CD4-positive, alpha-beta T cell treated with Interleukin-6 at 100 ng/mL for 8 hours (primary cell): ENCODE data around the gene IFT172.

Experiments used
- DNase-seq: peaks from one replicate; pipeline ENCODE4 v3.0.0-alpha.2; 2020; ENCODE audit warnings: mixed read lengths, low spot score

The IFT172 gene

DNA sequence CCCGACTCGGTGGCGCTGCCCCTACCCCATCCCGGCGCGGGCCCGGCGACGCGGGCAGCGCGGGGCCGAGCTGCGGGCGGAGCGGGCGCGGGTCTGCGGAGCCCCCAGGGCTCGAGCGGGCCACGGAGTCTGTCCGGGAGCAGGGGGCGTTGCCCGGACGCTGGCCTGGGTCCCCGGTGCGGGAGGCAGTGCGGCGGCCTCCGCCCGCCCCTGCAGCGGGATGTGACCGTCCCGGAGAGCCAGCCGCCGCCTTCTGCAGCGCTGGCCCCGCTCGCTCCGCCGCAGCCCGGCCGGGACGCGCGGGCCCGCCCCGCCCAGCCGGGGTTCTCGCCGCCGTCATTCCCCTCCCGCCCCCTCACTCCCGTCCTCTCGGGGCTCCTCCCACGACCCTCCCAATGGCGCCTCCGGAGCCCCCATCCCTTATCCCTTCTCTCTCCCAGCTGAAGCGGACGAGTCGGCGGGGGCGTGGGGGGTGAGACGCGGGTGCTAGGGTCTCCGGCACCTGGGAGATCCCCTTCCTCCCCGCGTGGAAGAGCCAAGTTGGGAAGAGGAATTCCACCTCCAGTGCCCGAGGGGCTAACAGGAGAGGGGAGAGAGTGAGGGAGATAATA lies 5.5 kb upstream of the IFT172 start, which contains the start of gene FNDC4:
Gene FNDC4 (minus strand): TSS at position 257 of the 611 bp plus-strand sequence. CDS start 521 bp downstream, outside the sequence.
- no peak for DNase-seq

DNA sequence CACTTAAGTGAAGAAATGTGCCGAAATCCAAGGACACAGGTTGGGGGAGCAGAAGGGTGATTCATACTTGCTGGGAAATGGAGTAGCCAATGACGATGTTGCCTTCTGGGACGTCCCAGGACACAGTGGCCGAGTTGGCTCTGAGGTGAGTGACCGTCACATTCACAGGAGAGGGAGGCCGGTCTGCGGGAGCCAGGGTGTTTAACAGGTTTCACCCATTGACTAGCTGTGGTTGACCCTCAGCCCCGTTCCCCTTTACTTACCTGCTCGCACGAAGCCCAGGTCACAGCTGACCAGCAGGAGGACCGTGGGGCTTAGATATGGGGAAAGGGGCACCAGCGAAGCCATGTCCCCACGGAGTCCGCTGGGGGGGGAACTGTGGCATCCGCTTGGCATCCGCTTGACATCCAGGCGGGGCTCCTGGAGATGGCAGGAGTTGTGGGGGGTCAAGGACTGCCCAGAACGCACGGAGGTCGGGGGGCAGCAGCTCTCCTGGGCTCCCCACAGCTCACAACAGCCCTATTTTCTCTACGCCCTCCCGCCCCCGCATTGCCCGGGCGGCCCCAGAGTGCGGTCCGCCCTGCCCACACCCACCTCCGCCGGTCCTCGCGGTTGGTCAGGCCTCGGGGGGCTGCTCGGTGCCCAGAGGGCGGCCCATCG lies 4.9 kb upstream of the IFT172 start:
- no peak for DNase-seq

DNA sequence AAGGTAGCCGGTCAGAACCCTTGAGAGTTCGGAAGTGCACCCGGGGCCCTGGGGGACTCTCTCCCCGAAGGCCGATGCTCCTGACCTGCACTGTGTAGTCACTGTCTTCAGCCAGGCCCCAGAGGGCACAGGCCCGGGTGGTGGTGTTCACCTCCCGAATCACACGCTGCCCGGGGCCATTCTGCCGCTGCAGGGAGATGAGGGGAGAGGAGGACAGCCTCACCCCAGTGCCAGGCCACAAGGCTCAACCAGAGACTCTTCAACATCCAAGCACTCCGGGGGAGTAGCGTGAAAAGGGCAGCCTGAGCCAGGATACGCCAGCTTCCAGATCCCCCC lies 4.4 kb upstream of the IFT172 start:
- DNase-seq, result no peak

DNA sequence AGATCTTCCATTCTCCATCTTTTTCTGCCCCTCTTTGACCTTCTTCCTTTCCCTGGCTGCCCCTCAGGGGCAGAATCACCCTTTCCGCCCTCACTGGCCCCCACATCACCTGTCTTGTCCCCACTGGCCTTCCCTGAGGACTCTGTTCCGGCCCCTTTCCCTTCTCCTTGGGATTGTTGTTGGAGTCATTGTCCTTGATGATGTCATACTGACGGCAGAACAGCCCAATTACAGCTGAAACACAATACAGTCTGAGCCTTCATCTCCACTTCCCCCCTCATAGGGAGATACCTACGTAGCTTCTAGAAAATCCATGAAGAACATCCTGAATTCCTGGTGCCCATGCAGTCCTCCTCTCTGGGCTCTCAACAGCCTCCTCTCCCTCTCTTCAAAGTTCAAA lies 3.0 kb upstream of the IFT172 start:
- no peak for DNase-seq

DNA sequence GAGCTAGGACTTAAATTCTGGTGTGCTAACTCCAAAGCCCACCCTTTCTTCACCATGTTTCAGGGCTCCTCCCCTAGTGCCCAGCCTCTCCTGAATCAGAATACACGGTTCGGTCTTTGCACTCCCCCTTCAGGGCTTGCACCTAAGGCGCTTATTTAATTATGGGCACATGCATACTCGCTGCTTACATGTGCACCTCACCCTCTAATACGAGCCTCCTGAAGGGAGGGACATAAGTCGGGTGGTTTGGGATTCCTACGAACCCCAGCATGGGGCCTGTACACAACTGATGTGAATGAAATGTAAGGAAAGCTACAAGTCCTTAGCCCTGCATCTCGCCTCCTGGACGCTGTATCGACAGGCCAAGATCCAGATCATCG lies 435 bp downstream of the IFT172 start:
- DNase-seq, result no peak

DNA sequence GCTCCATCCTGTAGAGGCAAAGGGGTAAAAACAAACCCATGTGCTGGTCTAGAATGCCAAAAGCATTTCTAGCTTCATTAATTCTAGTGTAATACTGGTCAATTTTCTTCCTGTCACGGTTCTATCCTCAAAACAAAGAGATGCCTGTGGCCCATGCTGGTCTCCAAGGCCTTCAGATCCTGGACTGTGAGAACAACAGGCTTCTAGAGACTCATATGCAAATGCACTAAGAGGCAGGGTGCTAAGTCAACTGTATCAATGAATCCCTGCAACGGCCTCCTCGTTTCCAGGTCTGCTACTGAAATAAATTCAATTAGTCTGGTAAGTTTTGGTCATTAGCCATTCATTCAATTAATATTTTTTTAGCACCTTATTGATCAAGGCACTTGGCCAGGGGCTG lies 4.0 kb downstream of the IFT172 start:
- DNase-seq, result no peak

DNA sequence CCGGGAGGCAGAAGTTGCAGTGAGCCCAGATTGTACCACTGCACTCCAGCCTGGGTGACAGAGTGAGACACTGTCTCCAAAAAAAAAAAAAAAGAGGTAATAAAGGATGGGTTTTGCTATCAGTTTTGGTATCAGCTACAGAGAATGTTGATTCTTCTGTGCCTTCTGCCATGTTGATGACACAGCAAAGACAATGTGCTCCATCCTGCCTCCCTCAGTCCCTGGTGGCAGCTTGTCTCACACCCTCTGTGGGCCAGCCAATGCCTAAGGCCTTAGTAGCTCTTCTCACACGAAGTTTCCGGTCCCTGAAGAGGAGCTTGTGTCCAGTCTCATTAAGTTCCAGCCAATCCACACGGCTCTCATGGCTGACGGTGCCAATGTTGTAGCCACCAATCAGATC lies 17.6 kb downstream of the IFT172 start:
- no peak for DNase-seq

DNA sequence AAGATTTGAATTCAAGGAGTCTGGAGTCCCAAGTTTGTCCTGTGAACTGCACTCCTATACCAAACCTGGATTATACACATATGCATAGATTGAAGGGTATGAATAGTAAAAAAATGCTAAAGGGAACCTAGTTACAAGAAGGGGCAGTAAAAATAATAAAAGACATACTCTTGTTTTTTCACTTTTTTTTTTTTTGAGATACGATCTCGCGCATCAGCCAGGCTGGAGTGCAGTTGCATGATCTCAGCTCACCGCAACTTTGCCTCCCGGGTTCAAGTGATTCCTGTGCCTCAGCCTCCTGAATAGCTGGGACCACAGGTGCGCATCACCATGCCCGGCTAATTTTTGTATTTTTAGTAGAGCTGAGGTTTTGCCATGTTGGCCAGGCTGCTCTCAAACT lies 25.1 kb downstream of the IFT172 start:
- no peak for DNase-seq

DNA sequence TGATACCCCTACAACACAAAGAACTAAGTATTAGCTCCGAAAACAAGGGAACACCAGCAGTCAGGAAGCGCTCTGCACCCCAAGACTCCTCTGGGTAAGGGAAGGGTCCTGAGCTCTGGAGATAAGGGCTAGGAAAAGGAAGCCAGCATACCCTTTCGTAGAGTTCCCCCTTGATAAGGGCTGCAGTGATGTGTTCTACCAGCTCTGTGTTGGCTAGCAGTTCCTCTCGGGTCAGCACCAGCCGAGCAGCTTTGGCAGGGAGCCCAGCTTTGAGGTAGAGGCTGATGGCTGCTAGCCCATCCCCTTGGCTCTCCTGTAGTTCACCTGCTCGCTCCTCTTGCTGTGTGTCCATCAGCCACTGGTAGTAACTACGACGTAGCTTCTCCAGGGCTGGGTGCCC lies 28.4 kb downstream of the IFT172 start:
- no peak for DNase-seq

DNA sequence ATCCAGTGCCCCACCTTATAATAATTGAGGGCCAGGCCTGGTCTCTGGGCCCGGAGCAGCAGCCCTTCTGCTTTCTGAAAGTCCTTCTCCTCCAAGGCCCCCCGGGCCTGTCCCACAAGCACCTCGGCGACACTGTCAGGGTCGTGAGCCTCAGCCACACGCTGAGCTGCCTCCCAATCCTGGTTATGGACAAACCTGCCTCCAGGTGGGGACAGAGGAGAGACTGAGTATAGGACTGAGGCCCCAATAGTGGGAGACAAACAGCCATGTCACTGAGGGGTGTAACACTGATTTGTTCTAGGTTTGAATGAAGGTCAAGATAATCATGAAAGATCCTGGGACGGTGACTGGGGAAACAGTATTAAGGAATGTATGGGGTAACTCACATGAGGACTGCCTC lies 35.6 kb downstream of the IFT172 start:
- DNase-seq, result no peak

DNA sequence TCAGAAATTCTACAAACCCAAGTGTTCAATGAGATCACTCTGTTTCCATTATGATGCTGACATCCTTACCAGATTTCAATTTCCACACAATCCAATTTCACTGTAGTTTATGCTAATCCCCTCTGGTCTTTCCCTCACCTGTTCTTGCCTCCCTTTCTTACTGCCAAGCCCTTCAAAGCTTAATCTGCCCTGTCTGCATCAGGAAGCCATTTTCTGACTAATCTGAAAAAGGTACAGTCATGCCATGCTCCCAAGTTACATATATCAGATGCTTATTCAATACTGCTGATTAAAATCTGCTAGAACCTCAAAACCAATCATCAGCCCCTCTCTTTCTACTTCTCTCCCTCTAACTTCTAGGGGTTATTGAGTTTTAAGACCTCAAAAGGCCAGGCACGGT lies 38.4 kb downstream of the IFT172 start:
- DNase-seq, result no peak

DNA sequence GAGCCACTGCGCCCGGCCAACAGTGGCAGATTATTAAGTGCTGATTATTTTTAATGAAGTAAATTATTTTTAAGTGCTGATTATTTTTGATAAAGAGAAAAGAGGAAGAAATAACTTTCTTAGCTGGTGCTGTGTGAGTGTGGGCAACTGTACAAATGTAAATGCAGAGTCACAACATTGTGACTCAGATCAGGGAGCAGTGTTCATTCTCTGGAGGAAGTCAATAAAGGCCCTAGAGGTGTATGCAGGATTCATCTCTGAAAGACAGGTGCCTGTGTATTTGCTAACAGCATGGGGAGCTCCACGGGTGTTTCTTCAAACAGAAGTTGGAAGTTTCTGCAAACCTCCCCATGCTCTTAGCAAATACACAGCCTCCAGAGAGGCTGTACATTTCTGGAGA lies 41.2 kb downstream of the IFT172 start:
- DNase-seq, result no peak

DNA sequence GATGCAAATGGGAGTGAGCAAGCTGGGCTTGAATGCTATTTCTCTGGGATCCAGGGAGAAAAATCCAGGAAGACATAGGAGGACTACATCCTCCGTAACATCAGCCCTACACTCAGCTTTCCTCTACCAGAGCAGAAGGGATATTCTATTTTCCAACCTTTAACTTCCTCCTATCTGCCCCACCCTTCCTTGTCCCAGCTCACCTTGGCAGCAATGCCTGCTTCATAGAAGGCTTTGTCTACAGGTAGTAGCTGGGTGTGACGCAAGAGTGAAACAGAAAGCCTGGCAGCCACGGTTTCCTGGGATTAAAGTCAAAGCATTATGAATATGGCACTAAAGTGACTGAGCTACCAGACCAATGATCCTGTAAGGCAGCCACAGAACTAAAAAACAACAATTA lies 43.5 kb downstream of the IFT172 start:
- no peak for DNase-seq

DNA sequence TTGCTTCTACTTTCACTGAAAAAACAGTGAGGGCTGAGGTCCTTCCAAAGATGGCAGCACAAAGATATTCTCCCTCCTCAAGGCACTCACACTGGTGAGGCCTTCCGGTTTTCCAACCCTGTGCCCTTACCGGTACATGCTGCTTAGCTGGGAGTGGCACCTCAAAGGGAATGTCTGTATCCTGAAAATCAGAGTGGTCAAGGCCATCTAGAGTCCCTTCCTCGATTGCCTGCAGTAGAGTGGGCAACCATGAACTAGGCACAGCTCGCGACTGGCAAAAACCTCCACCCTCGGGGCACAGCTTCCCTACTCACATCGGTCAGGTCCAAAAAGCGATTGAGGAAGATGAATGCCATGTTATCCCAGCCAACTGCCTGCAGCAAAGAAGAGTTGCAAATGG lies 43.9 kb downstream of the IFT172 start:
- no peak for DNase-seq

DNA sequence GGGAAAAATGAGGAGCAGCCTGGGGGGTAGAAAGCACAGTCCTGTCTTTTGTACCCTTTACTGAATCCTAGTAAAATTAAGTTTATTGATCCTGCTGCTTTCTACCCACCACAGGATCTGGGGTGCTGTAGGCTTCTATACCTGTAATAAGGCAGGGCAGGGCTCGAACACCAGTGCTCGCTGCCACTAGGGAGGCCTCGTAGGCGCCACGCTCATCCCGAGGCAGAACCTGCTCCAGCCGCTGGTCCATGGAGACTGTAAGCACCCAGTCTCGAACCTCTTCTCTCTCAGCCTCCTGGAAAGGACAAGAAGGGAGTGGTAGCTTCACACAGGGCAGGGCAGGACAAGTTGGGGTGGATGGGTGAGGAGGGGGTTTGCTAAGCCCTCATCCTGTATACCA lies 44.4 kb downstream of the IFT172 start:
- DNase-seq, result no peak

DNA sequence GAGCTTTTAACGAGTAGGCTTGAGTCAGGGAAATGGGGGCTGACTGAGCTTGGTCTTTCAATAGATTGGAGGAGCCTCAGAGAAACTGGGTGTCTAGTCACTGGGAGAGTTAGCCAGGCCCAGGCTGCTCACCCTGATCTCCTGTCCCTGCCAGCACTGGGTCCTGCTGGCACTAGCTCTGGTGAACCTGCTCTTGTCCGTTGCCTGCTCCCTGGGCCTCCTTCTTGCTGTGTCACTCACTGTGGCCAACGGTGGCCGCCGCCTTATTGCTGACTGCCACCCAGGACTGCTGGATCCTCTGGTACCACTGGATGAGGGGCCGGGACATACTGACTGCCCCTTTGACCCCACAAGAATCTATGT lies 46.6 kb downstream of the IFT172 start:
- DNase-seq, result no peak

DNA sequence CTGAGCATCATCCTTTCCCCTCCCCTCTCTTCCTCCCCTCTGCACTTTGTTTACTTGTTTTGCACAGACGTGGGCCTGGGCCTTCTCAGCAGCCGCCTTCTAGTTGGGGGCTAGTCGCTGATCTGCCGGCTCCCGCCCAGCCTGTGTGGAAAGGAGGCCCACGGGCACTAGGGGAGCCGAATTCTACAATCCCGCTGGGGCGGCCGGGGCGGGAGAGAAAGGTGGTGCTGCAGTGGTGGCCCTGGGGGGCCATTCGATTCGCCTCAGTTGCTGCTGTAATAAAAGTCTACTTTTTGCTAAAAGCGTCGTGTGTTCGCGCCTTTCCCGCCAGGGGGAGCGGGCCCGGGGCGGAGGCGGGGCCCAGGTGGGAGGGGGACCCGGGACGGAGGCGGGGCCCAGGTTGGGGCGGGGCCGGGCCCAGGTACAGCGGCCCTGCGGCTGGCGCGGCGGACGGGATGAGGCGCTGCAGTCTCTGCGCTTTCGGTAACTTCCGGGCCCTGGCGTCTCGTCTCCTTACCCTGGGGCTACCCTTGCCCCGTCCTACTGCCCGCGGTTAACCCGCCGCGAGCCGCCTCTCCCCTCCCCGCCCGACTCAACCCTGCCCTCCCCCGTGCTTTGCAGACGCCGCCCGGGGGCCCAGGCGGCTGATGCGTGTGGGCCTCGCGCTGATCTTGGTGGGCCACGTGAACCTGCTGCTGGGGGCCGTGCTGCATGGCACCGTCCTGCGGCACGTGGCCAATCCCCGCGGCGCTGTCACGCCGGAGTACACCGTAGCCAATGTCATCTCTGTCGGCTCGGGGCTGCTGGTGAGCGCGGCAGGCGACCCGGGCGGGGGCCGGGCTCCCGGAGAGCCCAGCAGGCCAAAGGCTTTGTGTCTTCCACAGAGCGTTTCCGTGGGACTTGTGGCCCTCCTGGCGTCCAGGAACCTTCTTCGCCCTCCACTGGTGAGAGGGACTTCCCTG lies 47.3 kb downstream of the IFT172 start, which contains the start of gene KRTCAP3:
Gene KRTCAP3 (plus strand): TSS at position 424 of the 962 bp plus-strand sequence. CDS start 32 bp downstream, at position 456.
- DNase-seq, result peak; percentile 55

DNA sequence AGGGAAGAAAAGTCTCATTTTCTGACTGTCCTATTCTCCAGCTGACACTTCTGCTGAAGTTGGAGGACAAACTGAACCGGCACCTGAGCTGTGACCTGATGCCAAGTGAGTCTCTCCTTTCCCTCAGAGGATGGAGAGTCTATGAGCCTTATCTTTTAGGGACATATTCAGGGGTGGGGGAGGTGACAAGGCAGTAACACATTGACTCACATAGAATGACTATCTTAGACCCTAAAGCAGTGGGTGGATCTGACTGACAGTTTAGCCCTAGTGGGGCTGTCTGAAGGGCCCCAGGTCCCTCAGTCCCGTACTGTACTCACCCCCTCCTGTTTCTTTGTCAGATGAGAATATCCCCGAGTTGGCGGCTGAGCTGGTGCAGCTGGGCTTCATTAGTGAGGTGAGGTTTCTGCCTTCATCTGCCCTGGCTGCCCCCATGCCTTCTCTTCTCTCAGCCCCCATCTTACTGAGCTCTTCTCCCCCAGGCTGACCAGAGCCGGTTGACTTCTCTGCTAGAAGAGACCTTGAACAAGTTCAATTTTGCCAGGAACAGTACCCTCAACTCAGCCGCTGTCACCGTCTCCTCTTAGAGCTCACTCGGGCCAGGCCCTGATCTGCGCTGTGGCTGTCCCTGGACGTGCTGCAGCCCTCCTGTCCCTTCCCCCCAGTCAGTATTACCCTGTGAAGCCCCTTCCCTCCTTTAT lies 48.2 kb downstream of the IFT172 start:
- no peak for DNase-seq

DNA sequence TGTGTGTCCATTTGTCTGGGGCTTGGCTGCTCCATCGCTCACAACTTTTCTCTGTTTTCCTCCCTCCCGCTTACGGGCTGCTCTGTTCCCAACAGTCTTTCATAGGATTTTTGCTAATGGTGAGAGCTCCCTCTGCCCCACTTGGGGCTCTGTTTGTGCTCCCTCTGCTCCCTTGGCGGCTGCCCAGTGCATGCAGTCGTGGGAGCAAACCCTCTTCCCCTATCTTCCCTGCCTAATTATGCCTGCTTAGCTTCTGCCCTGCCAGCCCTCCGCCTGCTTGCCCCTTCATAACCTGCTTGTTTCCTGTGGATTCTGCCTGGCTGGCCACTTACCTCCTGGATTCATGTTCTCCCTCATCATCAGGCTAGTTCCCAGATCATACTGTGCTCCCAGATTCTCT lies 53.9 kb downstream of the IFT172 start:
- DNase-seq, result no peak

DNA sequence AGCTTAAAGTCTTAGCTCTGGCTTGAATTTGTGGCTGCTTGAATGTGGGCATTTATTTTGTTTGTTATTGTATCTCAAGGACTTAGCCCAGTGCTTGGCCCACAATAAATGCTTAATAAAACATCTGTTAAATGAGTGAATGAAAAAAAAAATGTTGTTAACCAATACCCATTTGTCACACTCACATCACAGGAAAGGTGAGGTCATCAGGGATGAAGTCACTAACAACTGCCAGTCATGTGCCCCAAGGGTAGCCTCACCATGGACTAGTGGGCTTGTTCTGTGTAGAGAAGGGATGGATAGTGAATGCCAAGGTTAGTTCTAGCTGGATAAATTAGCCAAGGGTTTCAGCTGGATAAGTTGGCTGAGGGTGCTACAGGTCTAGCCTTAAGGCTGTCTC lies 58.1 kb downstream of the IFT172 start:
- DNase-seq, result no peak

DNA sequence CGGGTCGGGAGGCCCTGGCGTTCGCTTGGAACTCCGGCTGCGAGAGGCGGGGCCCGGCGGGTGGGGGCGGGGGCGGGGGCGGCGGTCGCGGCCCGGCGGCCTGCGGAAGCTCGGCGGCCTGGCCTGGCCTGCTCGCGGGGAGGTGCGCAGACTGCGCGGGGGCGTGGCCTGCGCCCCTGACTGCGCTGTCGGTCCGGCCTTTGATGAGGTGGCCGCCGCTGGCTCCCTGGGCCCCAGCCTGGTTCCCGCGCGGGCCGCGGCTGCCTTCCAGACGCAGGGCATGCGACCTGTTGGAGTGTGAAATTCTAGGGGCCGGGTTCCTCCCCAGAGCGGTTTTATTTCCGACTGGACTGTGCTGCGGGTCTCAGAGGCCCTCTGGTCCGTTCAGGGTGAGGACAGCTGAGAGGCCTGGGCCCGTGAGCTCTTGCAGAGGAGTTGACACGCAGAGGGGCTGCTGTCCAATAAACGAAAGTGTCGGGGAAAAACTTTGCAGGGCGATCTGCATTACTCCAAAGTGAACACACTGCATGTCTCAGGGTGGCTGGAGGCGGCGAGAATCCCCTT lies 60.5 kb downstream of the IFT172 start:
- DNase-seq, result peak; percentile 72
